ENCODE results near the gene MAP2K1.
"Not testable (repeated sequence)": the region's sequence is repeated elsewhere in the genome, so short reads cannot be mapped to it uniquely, and the experiment has no call there.

Gene MAP2K1

GRCh38 chr15:66389859-66390381, 3.2 kb downstream of the MAP2K1 start:
- no peak for DNase-seq
- in situ Hi-C loops (cut with MboI; ENCODE audit: low pct_unique_long_range_greater_than_20kb, low sequenced_read_pairs) = no loop called here

- DNase-seq = peak; percentile 96
- in situ Hi-C loops (cut with MboI; ENCODE audit: low pct_unique_long_range_greater_than_20kb, low sequenced_read_pairs) = no loop called here
These were observed 4.0 kb downstream of the MAP2K1 start for GRCh38 chr15:66390678-66391077.

GRCh38 chr15:66393037-66393436, 6.3 kb downstream of the MAP2K1 start:
- DNase-seq; in situ Hi-C loops (cut with MboI; ENCODE audit: low pct_unique_long_range_greater_than_20kb, low sequenced_read_pairs): not testable (repeated sequence)

GRCh38 chr15:66394472-66394871, 7.8 kb downstream of the MAP2K1 start:
- in situ Hi-C loops (cut with MboI; ENCODE audit: low pct_unique_long_range_greater_than_20kb, low sequenced_read_pairs) = no loop called here
- no peak for DNase-seq

- in situ Hi-C loops (cut with MboI; ENCODE audit: low pct_unique_long_range_greater_than_20kb, low sequenced_read_pairs) = no loop called here
These were observed 8.2 kb downstream of the MAP2K1 start for GRCh38 chr15:66394915-66395314.

GRCh38 chr15:66399276-66399675, 12.6 kb downstream of the MAP2K1 start:
- in situ Hi-C loops (cut with MboI; ENCODE audit: low pct_unique_long_range_greater_than_20kb, low sequenced_read_pairs) = no loop called here
- no peak for DNase-seq

More at GRCh38 chr15:66394915-66395314, 8.2 kb downstream of the MAP2K1 start:
- no peak for DNase-seq

GRCh38 chr15:66400351-66400774, 13.7 kb downstream of the MAP2K1 start:
- DNase-seq = no peak
- in situ Hi-C loops (cut with MboI; ENCODE audit: low pct_unique_long_range_greater_than_20kb, low sequenced_read_pairs) = no loop called here

- no peak for DNase-seq
- in situ Hi-C loops (cut with MboI; ENCODE audit: low pct_unique_long_range_greater_than_20kb, low sequenced_read_pairs) = no loop called here
These were observed 14.7 kb downstream of the MAP2K1 start for GRCh38 chr15:66401130-66402021.

GRCh38 chr15:66402761-66403284, 16.1 kb downstream of the MAP2K1 start:
- peak; percentile 34 for DNase-seq
- in situ Hi-C loops (cut with MboI; ENCODE audit: low pct_unique_long_range_greater_than_20kb, low sequenced_read_pairs) = no loop called here

- in situ Hi-C loops (cut with MboI; ENCODE audit: low pct_unique_long_range_greater_than_20kb, low sequenced_read_pairs) = no loop called here
- no peak for DNase-seq
These were observed 16.6 kb downstream of the MAP2K1 start for GRCh38 chr15:66403323-66403722.

- no peak for DNase-seq
- in situ Hi-C loops (cut with MboI; ENCODE audit: low pct_unique_long_range_greater_than_20kb, low sequenced_read_pairs) = no loop called here
These were observed 17.4 kb downstream of the MAP2K1 start for GRCh38 chr15:66404122-66404521.

- in situ Hi-C loops (cut with MboI; ENCODE audit: low pct_unique_long_range_greater_than_20kb, low sequenced_read_pairs) = no loop called here
These were observed 17.8 kb downstream of the MAP2K1 start for GRCh38 chr15:66404532-66404931.

GRCh38 chr15:66405007-66405406, 18.3 kb downstream of the MAP2K1 start:
- in situ Hi-C loops (cut with MboI; ENCODE audit: low pct_unique_long_range_greater_than_20kb, low sequenced_read_pairs) = no loop called here
- DNase-seq = no peak

More at GRCh38 chr15:66404532-66404931, 17.8 kb downstream of the MAP2K1 start:
- peak; percentile 47 for DNase-seq

- in situ Hi-C loops (cut with MboI; ENCODE audit: low pct_unique_long_range_greater_than_20kb, low sequenced_read_pairs) = no loop called here
- DNase-seq = no peak
These were observed 18.9 kb downstream of the MAP2K1 start for GRCh38 chr15:66405615-66406014.

- no peak for DNase-seq
These were observed 21.5 kb downstream of the MAP2K1 start for GRCh38 chr15:66408254-66408653.

GRCh38 chr15:66408675-66409282, 22.1 kb downstream of the MAP2K1 start:
- DNase-seq = no peak
- in situ Hi-C loops (cut with MboI; ENCODE audit: low pct_unique_long_range_greater_than_20kb, low sequenced_read_pairs) = no loop called here

More at GRCh38 chr15:66408254-66408653, 21.5 kb downstream of the MAP2K1 start:
- in situ Hi-C loops (cut with MboI; ENCODE audit: low pct_unique_long_range_greater_than_20kb, low sequenced_read_pairs) = no loop called here

- in situ Hi-C loops (cut with MboI; ENCODE audit: low pct_unique_long_range_greater_than_20kb, low sequenced_read_pairs) = no loop called here
- DNase-seq = no peak
These were observed 22.9 kb downstream of the MAP2K1 start for GRCh38 chr15:66409565-66410108.

- in situ Hi-C loops (cut with MboI; ENCODE audit: low pct_unique_long_range_greater_than_20kb, low sequenced_read_pairs) = no loop called here
- peak; percentile 83 for DNase-seq
These were observed 24.5 kb downstream of the MAP2K1 start for GRCh38 chr15:66411190-66411589.

GRCh38 chr15:66412220-66412619, 25.5 kb downstream of the MAP2K1 start:
- DNase-seq = no peak

GRCh38 chr15:66413579-66413978, 26.9 kb downstream of the MAP2K1 start:
- no peak for DNase-seq
- in situ Hi-C loops (cut with MboI; ENCODE audit: low pct_unique_long_range_greater_than_20kb, low sequenced_read_pairs) = no loop called here

More at GRCh38 chr15:66412220-66412619, 25.5 kb downstream of the MAP2K1 start:
- in situ Hi-C loops (cut with MboI; ENCODE audit: low pct_unique_long_range_greater_than_20kb, low sequenced_read_pairs) = no loop called here
